H9 (cell line): Measurements from ENCODE around the gene LDB2. TPM values are rescaled to one million over a fixed set of nuclear protein-coding genes. Genes with fewer than 3 reads are reported as not detected.

Experiments
- DNase-seq: peaks from one replicate; pipeline ENCODE4 v3.0.0-alpha.2; 2017
- H2AFZ ChIP-seq: one replicate; pipeline ENCODE4 v1.6.1; 2013; ENCODE audit warnings: mild to moderate bottlenecking, low read length, control low read depth, moderate library complexity
- H2AK5ac ChIP-seq: 2 replicates; pipeline ENCODE4 v1.6.1; 2013; ENCODE audit warnings: low read length, control low read depth, mixed read lengths; ENCODE audit not compliant: insufficient read length
- H2BK120ac ChIP-seq: one replicate; pipeline ENCODE4 v1.6.1; 2013; ENCODE audit warnings: low read depth, mild to moderate bottlenecking, low read length, control low read depth, inconsistent platforms; ENCODE audit not compliant: poor library complexity, severe bottlenecking
- H2BK12ac ChIP-seq: 2 replicates; pipeline ENCODE4 v1.6.1; 2013; ENCODE audit warnings: low read length, control low read depth, mixed read lengths, low read depth; ENCODE audit not compliant: insufficient read length
- H2BK15ac ChIP-seq: 2 replicates; pipeline ENCODE4 v1.6.1; 2013; ENCODE audit warnings: low read depth, low read length, control low read depth
- H2BK20ac ChIP-seq: one replicate; pipeline ENCODE4 v1.6.1; 2013; ENCODE audit warnings: low read depth, mild to moderate bottlenecking, low read length, control low read depth, inconsistent platforms; ENCODE audit not compliant: poor library complexity, severe bottlenecking
- H2BK5ac ChIP-seq: 2 replicates; pipeline ENCODE4 v1.6.1; 2013; ENCODE audit warnings: low read length, control low read depth, mixed read lengths; ENCODE audit not compliant: insufficient read length
- H3K14ac ChIP-seq: 2 replicates; pipeline ENCODE4 v1.6.1; 2013; ENCODE audit warnings: low read length, control low read depth; ENCODE audit not compliant: insufficient read depth
- H3K18ac ChIP-seq: 2 replicates; pipeline ENCODE4 v1.6.1; 2013; ENCODE audit warnings: low read depth, mild to moderate bottlenecking, mixed read lengths, low read length, control low read depth; ENCODE audit not compliant: insufficient read length
- H3K23ac ChIP-seq: 2 replicates; pipeline ENCODE4 v1.6.1; 2013; ENCODE audit warnings: low read length, control low read depth, mixed read lengths, low read depth; ENCODE audit not compliant: insufficient read length
- H3K23me2 ChIP-seq: 2 replicates; pipeline ENCODE4 v1.6.1; 2013; ENCODE audit warnings: low read depth, mild to moderate bottlenecking, mixed read lengths, low read length, control low read depth; ENCODE audit not compliant: insufficient read length, poor library complexity, severe bottlenecking
- H3K27ac ChIP-seq: 2 replicates; pipeline ENCODE4 v1.5.1; 2013; ENCODE audit warnings: low read length, control low read depth, mixed read lengths, low read depth; ENCODE audit not compliant: insufficient read length
- H3K27me3 ChIP-seq: 2 replicates; pipeline ENCODE4 v1.6.1; 2013; ENCODE audit warnings: low read length, control low read depth, inconsistent platforms; ENCODE audit not compliant: insufficient read depth
- H3K4ac ChIP-seq: 2 replicates; pipeline ENCODE4 v1.6.1; 2013; ENCODE audit warnings: low read depth, mild to moderate bottlenecking, control low read depth, inconsistent platforms, low read length, moderate library complexity
- H3K4me1 ChIP-seq: 2 replicates; pipeline ENCODE4 v1.6.1; 2013; ENCODE audit warnings: low read length, control low read depth, inconsistent platforms; ENCODE audit not compliant: insufficient read depth
- H3K4me2 ChIP-seq: 2 replicates; pipeline ENCODE4 v1.6.1; 2013; ENCODE audit warnings: low read length, control low read depth, mixed read lengths; ENCODE audit not compliant: insufficient read length, insufficient read depth
- H3K56ac ChIP-seq: 2 replicates; pipeline ENCODE4 v1.6.1; 2013; ENCODE audit warnings: low read depth, mild to moderate bottlenecking, mixed read lengths, low read length, control low read depth; ENCODE audit not compliant: insufficient read length
- H3K79me1 ChIP-seq: 2 replicates; pipeline ENCODE4 v1.6.1; 2013; ENCODE audit warnings: low read depth, mild to moderate bottlenecking, moderate library complexity, low read length, control low read depth, inconsistent platforms; ENCODE audit not compliant: insufficient read depth, poor library complexity, severe bottlenecking
- H3K79me2 ChIP-seq: 2 replicates; pipeline ENCODE4 v1.6.1; 2013; ENCODE audit warnings: low read length, control low read depth, inconsistent platforms; ENCODE audit not compliant: insufficient read depth
- H3K9ac ChIP-seq: 2 replicates; pipeline ENCODE4 v1.6.1; 2013; ENCODE audit warnings: low read length, control low read depth, mixed read lengths; ENCODE audit not compliant: insufficient read length; ENCODE audit errors: extremely low read depth
- H3K9me3 ChIP-seq: one replicate; pipeline ENCODE4 v1.6.1; 2013; ENCODE audit warnings: low read depth, low read length, inconsistent platforms; ENCODE audit not compliant: control insufficient read depth
- H3T11ph ChIP-seq: one replicate; pipeline ENCODE4 v1.6.1; 2013; ENCODE audit warnings: mild to moderate bottlenecking, low read length, control low read depth, inconsistent platforms
- H4K20me1 ChIP-seq: one replicate; pipeline ENCODE4 v1.6.1; 2013; ENCODE audit not compliant: control insufficient read depth, insufficient read length, insufficient read depth
- H4K5ac ChIP-seq: 2 replicates; pipeline ENCODE4 v1.6.1; 2013; ENCODE audit warnings: low read depth, mild to moderate bottlenecking, mixed read lengths, low read length, control low read depth; ENCODE audit not compliant: insufficient read length
- H4K8ac ChIP-seq: replicated peaks from 2 replicates; pipeline ENCODE4 v1.6.1; 2013; ENCODE audit warnings: low read length, control low read depth, mixed read lengths, low read depth; ENCODE audit not compliant: insufficient read length
- H4K91ac ChIP-seq: 2 replicates; pipeline ENCODE4 v1.6.1; 2013; ENCODE audit warnings: low read depth, mild to moderate bottlenecking, moderate library complexity, mixed read lengths, low read length, control low read depth; ENCODE audit not compliant: insufficient read length
- H3K27ac Mint-ChIP-seq, 3 experiments: 2 replicates in 2 of 3; 3 replicates in 1 of 3; pipeline ENCODE4 v1.8.0; 2020 to 2021; ENCODE audit warnings: mixed read lengths in 3 of 3, mild to moderate bottlenecking in 1 of 3, moderate library complexity in 1 of 3
- H3K27me3 Mint-ChIP-seq: 2 replicates; pipeline ENCODE4 v1.8.0; 2021; ENCODE audit warnings: low read depth, mild to moderate bottlenecking, moderate library complexity, mixed read lengths
- H3K36me3 Mint-ChIP-seq, 3 experiments: 2 replicates in 2 of 3; 3 replicates in 1 of 3; pipeline ENCODE4 v1.8.0; 2020 to 2021; ENCODE audit warnings: low read depth in 3 of 3, mixed read lengths in 3 of 3; ENCODE audit not compliant: insufficient read depth in 1 of 3
- H3K4me1 Mint-ChIP-seq, 2 experiments: 2 replicates each; pipeline ENCODE4 v1.8.0; 2020; ENCODE audit warnings: mixed read lengths in 2 of 2
- H3K4me3 Mint-ChIP-seq, 2 experiments: 2 replicates in 1 of 2; 3 replicates in 1 of 2; pipeline ENCODE4 v1.8.0; 2020 to 2021; ENCODE audit warnings: mild to moderate bottlenecking in 2 of 2, mixed read lengths in 2 of 2, moderate library complexity in 1 of 2
- H3K9me3 Mint-ChIP-seq, 2 experiments: 2 replicates in 1 of 2; 3 replicates in 1 of 2; pipeline ENCODE4 v1.8.0; 2020; ENCODE audit warnings: mild to moderate bottlenecking in 2 of 2, mixed read lengths in 2 of 2, moderate library complexity in 1 of 2
- CTCF ChIP-seq: fragments of 200-600 bp; sonication (generic); conservative IDR thresholded peaks from 3 replicates; pipeline ENCODE4 v1.8.0; 2021; ENCODE audit warnings: antibody characterized with exemption, mild to moderate bottlenecking
- WGBS: extraction: QIAGEN DNeasy Blood & Tissue Kit; methylation state at CpG from one replicate; pipeline ENCODE4 v1.1.7; 2013; ENCODE audit warnings: missing lambda C conversion rate, low lambda C conversion rate, mixed read lengths; ENCODE audit not compliant: insufficient read length; ENCODE audit errors: extremely low coverage; 5-methylcytosine and 5-hydroxymethylcytosine counted together
- total RNA-seq: library from RNA; stranded (reverse); gene quantifications from 2 replicates; pipeline ENCODE4 v1.2.1, GENCODE V29; 2021

The LDB2 gene
- total RNA-seq, 1 experiment from 2014 or later, result 22.5 TPM

- Mint-ChIP-seq H3K4me1 (peaks cover 0 to 3% of the 10 kb centered on the region in 2 experiments; a peak in 2 of 4 replicates), H3K4me3 (no peak overlapping the region), H3K27ac (no peak overlapping the region), H3K9me3 (no peaks in the 10 kb centered on the region), H3K27me3 (no peaks in the 10 kb centered on the region), H3K36me3 (no peaks in the 10 kb centered on the region)
- Histone ChIP-seq H3K79me2 (no peaks in the 10 kb centered on the region), H2BK15ac (no peak overlapping the region), H2BK12ac (no peak overlapping the region), H2AFZ (no peak overlapping the region), H3K9ac (no peak overlapping the region), H4K20me1 (no peaks in the 10 kb centered on the region), H3K4me1 (no peaks in the 10 kb centered on the region; the same call in 1 of the 2 replicates), H3K4ac (no peak overlapping the region), H2BK20ac (no peak overlapping the region), H2BK120ac (no peak overlapping the region), H3K27ac (no peak overlapping the region), H3K4me2 (no peak overlapping the region), H3K56ac (no peak overlapping the region), H3K14ac (no peak overlapping the region), H4K91ac (no peak overlapping the region), H3K9me3 (no peaks in the 10 kb centered on the region), H3T11ph (no peak overlapping the region), H3K79me1 (no peaks in the 10 kb centered on the region), H3K27me3 (no peaks in the 10 kb centered on the region), H3K23ac (no peak overlapping the region), H3K23me2 (no peaks in the 10 kb centered on the region), H2BK5ac (no peak overlapping the region), H4K5ac (no peak overlapping the region), H3K18ac (no peak overlapping the region), H2AK5ac (no peak overlapping the region), H4K8ac (no peak overlapping the region)
- DNase-seq, result no peak
- no peak for TF ChIP-seq CTCF
- no CpG with 5 or more reads among the region's 4 CpGs for WGBS
Measured at GRCh38 chr4:16646459-16646858, 252.0 kb downstream of the LDB2 start.
